Skin epidermis (tissue), 12 donors: Measurements from ENCODE around the gene UBE2F.
"Not testable (repeated sequence)": the region's sequence is repeated elsewhere in the genome, so short reads cannot be mapped to it uniquely, and the experiment has no call there.

Source experiments
- H3K27ac ChIP-seq, 21 experiments: fragments of 200-600 bp; sonication (generic) in 11 of 21; one replicate each; pipeline ENCODE4 v1.5.0; 2020; ENCODE audit warnings: mild to moderate bottlenecking in 3 of 21, inconsistent platforms in 2 of 21, moderate library complexity in 2 of 21
- H3K4me3 ChIP-seq, 7 experiments: fragments of 200-600 bp; sonication (generic) in 2 of 7; one replicate each; pipeline ENCODE4 v1.5.0; 2020; ENCODE audit warnings: inconsistent platforms in 2 of 7, mild to moderate bottlenecking in 2 of 7, moderate library complexity in 1 of 7

UBE2F gene

GRCh38 chr2:237942513-237942899 lies 24.3 kb upstream of the UBE2F start:
- peak overlapping the region in 3 of 21 experiments; percentile 40 to 77 (median 55) for H3K27ac ChIP-seq
- no peak overlapping the region for H3K4me3 ChIP-seq

DNA sequence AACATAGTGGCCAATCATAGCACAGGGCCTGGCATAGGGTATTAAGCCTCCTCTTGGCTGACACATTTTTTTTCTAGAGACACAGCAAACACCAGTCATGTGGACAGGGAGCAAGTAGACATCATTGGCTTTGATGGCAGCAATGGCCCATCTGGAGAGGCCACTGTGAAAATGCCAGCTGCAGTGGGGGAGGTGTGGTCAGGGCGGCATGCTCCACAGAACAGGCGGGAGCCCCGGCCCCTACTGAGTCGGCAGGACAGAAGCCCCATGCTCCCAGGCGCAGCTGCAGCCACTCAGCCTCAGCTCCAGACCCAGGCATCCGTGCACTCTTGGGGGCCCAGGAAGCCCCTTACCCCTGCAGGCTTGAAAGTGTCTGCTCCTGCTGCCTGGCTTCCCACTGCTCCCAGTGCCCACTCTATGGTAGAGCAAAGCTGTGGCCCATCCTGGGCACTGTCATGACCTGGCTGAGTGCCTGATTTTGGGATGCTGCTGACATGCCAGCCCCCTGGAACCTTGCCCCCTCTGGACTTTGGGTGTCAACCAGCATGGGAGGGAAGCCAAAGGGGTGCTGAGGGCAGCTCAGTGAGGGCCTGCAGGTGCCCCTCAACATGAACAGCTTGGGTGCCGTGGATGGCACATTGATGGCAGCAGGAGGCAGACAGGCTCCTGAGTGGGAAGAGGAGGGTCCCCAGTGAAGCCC lies 23.3 kb upstream of the UBE2F start:
- Histone ChIP-seq H3K27ac (no peak overlapping the region), H3K4me3 (no peak overlapping the region)

DNA sequence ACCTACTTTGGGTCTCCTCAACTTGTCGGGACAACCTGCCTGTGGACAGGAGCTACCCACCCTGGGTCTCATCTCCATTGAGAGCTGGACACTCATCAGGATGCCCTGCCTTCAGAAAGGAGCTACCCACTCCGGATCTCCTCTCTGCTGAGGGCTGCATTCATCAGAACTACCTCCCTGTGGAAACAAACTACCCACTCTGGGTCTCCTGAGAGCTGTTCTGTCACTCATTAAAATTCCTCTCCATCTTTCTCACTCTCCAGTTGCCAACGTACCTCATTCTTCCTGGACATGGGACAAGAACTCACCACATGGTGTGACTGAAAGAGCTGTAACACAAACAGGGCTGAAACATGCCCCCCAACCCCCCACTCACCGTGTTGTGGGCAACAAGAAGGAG lies 22.5 kb upstream of the UBE2F start:
- no peak overlapping the region for H3K27ac ChIP-seq
- H3K4me3 ChIP-seq: no peak overlapping the region

DNA sequence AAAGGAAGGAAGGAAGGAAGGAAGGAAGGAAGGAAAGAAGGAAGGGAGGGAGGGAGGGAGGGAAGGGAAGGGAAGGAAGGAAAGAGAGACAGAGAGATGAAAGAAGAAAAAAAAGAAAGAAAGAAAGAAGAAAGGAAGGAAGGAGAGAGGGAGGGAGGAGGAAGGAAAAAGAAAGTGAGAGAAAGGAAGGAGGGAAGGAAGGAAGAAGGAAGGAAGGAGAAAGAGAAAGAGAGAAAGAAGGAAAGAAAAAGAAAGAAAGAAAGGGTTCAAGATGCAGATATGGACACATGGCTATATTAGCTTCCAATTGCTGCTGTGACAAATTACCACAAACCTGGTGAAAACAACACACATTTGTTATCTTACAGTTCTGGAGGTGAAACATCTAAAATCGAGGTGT lies 20.4 kb upstream of the UBE2F start:
- H3K4me3 ChIP-seq: no peak overlapping the region

DNA sequence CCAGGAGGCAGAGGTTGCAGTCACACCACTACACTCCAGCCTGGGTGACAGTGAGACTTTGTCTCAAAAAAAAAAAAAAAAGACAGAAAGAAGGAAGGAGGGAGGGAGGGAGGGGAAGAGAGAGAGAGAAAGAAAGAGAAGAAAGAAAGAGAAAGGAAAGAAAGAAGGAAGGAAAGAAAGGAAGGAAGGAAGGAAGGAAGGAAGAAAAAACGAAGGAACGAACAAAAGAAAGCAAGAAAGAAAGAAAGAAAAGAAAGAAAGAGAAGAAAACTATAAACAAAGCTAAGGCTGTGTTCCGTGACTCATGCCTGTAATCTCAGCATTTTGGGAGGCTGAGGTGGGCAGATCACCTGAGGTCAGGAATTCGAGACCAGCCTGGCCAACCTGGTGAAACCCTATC lies 15.5 kb upstream of the UBE2F start:
- H3K27ac ChIP-seq, H3K4me3 ChIP-seq: not testable (repeated sequence)

More for the DNA sequence above, 20.4 kb upstream of the UBE2F start:
- no peak overlapping the region for H3K27ac ChIP-seq

DNA sequence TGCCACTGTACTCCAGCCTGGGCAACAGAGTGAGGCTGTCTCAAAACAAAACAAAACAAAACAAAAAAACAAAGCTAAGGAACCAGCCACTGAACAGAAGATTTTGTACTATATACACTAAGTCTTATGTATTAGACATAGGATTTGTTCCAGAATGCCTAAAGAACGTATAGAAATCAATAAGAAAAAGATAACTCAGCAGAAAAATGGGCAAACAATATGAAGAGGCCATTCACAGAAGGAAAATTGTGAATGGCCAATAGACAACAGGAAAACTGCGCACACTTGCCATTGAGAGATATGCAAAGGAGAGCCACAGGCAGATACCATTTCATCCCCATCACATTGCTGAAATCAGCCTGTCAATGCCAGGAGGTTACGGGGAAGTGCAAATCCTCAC lies 14.9 kb upstream of the UBE2F start:
- Histone ChIP-seq H3K27ac (no peak overlapping the region), H3K4me3 (no peak overlapping the region)

DNA sequence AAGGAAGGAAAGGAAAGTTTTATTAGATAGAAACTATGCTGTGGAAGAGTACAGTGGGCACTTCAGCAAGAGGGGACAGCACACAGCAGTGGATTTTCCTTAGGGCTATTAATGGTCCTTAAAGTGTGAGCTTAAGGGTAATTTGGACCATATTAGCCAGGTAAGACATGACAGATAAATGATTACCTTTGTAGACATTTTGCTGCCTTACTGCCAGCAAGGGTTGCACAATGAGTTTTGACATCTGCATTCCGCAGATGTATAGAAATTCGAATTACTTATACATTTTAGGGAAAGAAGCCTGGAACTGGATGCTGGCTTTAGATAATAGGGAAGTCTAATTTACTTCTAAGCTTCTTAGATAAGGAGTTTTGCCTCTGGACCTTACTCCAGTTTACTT lies 14.0 kb upstream of the UBE2F start:
- Histone ChIP-seq H3K27ac (no peak overlapping the region), H3K4me3 (no peak overlapping the region)

DNA sequence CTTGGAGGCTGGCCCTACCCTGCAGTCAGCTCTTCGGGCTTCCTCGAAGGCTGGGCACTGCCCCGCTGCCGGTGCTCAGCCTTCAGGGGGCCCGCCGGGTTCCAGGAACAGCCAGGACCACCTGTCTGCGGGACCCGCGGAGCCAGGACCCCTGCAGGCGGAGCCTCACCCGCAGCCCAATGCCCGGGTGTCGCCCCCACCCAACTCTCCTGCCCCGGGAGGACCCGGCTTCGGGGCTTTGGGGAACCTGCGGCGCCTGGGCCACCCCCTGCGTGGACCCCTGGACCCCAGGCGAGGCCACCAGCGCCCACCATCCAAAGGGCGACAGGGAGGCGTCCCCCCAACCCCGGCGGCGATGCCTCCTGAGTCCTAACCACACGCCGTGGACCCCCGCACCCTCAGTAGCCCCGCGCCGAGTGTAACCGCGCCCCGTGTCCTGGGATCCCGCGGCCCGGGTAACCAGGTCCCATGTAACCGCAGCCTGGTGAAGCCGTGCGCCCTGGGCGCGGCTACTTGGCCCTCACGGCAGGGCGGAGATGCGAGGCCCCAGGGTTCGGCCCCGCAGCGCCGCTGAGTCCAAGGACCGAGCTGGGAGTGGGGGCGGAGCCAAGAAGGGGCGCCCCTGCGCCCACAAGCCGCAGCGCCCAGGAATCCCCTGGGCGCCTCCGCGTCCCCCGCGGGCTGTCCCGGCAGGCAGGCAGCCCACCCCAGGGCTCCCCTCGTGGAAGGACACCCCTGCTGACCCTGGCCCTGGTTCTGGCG lies 11.0 kb upstream of the UBE2F start:
- Histone ChIP-seq H3K4me3 (peak overlapping the region in 2 of 7 experiments; percentile 9 to 35), H3K27ac (no peak overlapping the region)

DNA sequence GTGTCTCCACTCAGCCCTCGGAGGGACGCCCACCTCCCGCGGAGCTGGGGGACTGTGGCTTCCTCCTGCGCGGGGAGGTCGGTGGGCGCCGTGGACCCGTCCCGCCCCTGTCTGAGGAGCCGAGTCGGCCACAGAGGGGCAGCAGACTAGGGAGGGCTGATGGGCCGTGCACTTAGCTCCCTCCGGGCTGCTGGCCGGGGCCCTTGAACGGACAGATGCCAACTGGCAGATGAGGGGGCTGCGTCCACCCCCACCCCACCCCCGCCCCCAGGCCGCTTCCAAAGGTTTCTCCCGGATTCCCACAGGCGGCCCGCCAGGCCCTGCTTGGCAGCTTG lies 10.4 kb upstream of the UBE2F start:
- Histone ChIP-seq H3K4me3 (peak overlapping the region in 2 of 7 experiments; percentile 9 to 35), H3K27ac (no peak overlapping the region)

DNA sequence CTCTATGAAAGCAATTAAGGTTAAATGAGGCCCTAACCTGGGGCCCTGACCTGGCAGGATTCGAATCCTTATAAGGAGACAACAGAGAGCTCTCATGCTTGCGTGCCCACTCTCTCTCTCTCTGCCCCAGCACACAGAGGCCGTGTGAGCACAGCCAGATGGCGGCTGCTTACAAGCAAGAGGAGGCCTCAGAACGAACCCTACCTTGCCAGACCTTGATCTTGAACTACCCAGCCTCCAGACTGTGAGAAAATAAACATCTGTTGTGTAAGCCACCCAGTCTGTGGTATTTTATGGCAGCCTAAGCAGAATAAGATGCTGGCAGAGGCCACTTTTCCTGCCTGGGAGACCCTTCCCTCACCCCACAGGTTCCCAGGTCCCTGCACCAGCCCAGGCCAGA lies 5.2 kb upstream of the UBE2F start:
- Histone ChIP-seq H3K27ac (no peak overlapping the region), H3K4me3 (no peak overlapping the region)

DNA sequence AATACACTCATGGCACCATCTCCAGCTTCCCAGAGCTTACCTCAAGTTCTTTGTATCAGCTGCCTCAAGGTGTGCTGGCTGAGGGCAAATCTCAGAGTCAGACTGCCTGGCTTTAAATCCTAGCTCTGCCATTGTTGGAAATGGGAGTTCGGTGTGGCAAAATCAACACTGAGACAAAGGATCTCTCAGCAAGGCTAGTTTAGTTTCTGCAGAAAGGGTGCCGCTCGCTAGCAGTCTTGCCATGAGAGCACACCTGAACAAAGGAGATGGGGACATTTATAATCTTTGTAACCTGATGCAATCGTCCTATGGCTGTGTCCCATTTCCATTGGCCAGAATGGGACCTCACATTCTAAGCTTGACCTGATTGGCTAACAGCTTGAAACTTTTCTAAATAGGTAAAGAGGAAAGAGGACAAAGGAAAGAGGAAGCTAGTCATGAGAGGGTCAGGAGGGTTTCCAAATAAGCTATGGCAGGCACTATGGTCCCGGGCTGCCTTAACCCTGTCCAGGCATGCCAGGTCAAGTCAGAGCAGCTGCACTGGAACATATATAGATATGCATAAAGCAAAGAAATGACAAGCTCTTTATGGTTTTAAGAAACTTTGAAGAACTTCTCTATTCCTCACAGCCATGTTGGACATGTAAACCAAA lies 4.3 kb upstream of the UBE2F start:
- Histone ChIP-seq H3K4me3 (no peak overlapping the region), H3K27ac (no peak overlapping the region)

- not testable (repeated sequence) for H3K4me3 ChIP-seq, H3K27ac ChIP-seq
Measured at GRCh38 chr2:237963490-237963991, 3.3 kb upstream of the UBE2F start.

DNA sequence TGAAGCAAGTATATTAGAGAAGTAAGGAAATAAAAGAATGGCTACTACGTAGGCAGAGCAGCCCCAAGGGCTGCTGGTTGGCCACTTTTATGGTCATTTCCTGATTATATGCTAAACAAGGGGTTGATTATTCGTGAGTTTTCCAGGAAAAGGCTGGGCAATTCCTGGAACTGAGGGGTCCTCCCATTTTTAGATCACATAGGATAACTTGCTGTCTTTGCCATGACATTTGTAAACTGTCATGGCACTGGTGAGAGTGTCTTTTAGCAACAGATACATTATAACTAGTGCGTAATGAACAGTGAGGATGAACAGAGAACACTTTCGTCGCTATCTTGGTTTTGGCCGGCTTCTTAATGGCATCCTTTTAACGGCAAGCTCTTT lies 2.6 kb upstream of the UBE2F start:
- no peak overlapping the region for H3K4me3 ChIP-seq

GRCh38 chr2:237964578-237965404 lies 2.0 kb upstream of the UBE2F start:
- H3K4me3 ChIP-seq: no peak overlapping the region

More for the DNA sequence above, 2.6 kb upstream of the UBE2F start:
- peak overlapping the region in 2 of 21 experiments; percentile 21 to 75 for H3K27ac ChIP-seq

DNA sequence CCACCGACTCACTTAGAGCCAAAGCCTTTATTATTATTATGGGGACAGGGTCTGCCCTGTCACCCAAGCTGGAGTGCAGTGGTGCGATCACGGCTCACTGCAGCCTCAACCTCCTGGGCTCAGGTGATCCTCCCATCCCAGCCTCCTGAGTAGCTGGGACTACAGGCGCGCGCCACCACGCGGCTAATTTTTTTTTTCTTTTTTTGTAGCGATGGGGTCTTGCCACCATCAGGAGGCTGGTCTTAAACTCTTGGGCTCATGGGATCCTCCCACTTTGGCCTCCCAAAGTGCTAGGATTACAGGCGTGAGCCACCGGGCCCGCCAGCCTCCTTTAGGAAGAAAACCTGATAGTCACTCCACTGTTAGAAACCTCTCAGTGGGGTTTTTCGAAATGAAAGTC lies 970 bp upstream of the UBE2F start:
- Histone ChIP-seq H3K27ac (peak overlapping the region in 10 of 21 experiments; percentile 14 to 85 (median 66)), H3K4me3 (peak overlapping the region in 5 of 7 experiments; percentile 52 to 79 (median 71))

More at GRCh38 chr2:237964578-237965404, 2.0 kb upstream of the UBE2F start:
- peak overlapping the region in 5 of 21 experiments; percentile 21 to 79 (median 71) for H3K27ac ChIP-seq

DNA sequence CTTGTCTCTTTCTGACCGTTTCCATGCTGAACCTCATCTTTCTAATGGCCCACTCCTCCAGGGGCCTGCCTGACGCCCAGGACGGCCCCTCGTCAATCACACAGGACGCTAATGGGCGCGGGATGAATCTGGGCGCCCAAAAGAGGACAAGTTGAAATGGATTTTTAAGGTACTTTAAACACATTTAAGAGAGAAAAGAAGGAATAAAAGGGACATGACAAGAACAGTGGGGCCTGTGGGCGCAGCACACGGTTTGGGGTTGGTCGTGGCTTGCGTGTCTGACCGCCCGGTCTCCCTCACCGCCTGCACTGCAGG lies 607 bp upstream of the UBE2F start:
- H3K4me3 ChIP-seq: peak overlapping the region; percentile 52 to 79 (median 71)
- peak overlapping the region in 14 of 21 experiments; percentile 14 to 85 (median 62) for H3K27ac ChIP-seq

DNA sequence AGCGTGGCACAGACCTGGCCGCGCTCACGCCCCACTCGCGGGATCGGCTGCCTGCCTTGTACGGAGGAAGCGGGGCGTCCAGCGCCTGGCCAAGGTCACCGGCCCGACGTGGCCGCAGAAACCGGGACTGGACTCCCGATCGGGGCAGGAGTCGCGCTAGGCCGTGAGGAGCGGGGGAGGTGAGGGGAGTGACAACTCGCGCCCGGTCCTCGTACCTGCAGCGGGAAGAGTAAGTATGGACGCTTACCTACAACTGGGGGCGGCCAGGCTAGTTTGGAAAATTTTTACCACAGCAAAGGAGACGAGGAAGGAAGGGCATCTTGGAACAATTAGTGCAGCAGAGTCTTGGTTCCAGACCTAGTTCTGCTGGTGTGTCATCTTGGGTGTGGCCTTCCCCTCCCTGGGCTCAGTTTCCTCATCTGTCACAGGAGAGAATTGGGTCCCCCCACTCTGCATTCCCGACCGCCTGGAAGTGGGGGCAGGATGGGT lies 693 bp downstream of the UBE2F start:
- Histone ChIP-seq H3K27ac (peak overlapping the region; percentile 55 to 93 (median 82)), H3K4me3 (peak overlapping the region; percentile 52 to 79 (median 71))

- Histone ChIP-seq H3K4me3 (peak overlapping the region; percentile 52 to 79 (median 71)), H3K27ac (peak overlapping the region in 19 of 21 experiments; percentile 53 to 93 (median 81))
Measured at GRCh38 chr2:237968048-237968862, 1.4 kb downstream of the UBE2F start.

- no peak overlapping the region for H3K4me3 ChIP-seq
Measured at GRCh38 chr2:237971661-237972060, 4.8 kb downstream of the UBE2F start.

More at GRCh38 chr2:237971661-237972060, 4.8 kb downstream of the UBE2F start:
- no peak overlapping the region for H3K27ac ChIP-seq
